ENCODE data around the gene SCD5.

SCD5 gene

DNA sequence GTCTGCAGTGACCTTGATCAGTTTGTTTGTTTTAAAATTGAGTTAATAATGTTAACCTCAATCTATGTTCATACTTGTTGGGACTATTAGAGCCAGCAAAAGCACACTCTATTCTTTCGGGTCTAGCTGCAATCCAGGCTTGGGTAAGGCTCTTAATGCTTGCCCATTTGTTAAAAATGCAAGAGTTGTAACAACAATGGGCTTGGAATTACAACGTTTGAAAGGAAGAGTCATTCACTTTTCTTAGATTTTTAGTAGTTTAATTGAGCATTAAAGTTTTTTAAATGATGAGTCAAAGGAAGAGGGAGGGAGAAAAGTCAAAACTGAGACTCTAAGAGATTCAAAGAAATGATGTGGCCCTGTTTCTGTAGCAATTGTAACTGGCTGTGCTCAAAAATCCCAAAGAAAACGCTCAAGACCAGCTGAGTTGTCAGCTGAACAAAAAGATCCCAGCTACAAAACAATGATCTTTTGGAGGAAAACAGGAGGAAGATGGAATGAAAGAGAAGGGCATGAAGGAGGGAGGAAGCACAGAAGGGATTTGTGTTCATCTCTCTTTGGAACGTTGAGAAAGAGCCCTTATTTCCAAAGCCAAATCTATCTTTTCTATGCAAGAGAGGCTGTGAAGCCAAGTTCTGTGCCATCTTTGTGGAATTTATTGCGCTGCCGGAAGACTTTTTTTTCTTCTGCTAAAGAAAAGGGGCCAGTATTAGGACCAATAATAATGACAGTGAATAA lies 5.5 kb downstream of the SCD5 start:
- DNase-seq: no peak

DNA sequence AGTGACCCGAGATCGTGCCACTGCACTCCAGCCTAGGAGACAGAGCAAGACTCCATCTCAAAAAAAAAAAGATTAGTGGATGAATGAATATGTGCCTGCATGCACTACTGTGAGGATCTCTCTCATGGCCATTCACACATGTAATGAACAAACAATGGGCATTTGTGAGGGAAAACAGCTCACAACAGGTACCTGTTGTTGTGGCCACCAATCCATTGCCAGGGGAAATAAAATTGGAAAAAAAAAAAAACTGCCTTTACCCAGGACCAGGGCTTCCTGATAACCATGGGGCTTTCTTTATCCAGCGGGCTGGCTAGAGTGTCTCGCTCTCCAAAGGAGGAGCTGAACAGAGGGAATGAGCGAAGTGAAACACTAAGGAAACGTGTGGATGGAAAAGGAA lies 7.4 kb downstream of the SCD5 start:
- DNase-seq: no peak

GRCh38 chr4:82790060-82790660 lies 8.4 kb downstream of the SCD5 start:
- no peak for DNase-seq

DNA sequence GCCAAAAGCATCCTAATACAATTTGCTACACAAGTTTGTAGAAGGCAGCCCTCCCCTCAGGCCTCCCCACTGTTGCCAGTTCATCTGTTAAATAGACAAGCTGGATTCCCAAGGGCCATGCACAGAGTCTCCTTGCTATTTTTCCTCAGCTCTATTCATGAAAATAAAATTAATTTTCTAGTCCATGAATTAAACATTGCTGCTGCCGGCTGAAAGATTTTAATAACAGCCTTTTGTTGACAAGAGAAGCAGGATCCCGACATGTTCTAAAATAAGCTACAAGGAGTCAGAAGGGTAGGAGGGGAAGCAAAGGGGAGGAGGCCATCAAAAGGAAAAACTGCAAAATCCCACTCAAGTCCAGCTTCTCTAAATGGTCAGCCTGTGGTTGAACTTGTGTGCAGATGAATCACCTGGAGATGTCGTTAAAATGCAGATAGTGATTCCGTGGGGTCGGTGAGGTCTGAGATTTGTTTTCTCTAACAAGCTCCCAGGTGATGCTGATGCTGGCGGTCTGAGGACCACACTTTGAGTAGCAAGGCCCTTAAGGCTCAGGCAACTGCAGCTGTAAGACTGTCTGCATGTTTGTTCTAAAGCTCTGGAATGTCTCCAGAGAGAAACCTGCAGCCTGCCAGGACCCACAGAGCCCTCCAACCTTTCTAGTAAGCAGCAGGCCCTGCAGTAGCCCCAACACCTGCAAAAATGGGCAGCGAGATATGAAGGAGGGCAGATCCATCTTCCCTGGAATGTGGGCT lies 9.4 kb downstream of the SCD5 start:
- DNase-seq: no peak

DNA sequence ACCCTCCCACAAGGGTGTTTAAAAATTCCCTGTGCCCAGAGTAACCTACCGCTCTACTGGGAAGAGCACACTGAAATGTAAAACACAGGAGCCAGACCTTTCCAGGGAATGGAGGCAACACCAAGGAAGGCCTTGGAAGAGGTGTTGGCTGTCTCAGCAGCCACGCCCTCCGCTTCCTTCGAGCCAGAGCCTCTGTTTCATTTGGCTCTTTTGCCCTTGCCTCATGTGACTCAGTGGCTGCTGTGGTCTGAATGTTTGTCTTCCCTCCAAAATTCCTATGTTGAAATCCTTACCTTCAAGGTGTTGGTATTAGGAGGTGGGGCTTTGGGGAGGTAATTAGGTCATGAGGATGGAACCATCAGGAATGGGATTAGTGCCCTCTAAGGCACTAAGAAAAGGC lies 11.3 kb downstream of the SCD5 start:
- DNase-seq: no peak

DNA sequence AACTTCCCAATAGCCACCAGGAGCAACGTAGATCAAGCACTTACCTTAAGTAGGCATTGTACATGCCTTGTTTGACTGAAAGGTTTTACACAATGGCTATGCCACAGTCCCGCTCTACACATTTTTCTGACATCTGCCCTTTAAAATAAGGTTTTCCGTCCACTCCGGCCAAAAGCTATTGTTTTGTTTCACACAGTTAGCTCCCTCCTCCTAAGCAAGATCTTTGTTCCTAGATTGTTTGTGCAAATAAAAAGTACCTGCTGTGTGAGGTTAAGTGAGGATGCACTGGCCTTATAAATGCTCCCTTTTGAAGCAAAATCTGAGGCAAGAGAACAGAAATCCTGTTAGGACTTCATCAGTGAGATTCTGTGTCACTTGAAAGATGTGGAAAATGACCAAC lies 11.8 kb downstream of the SCD5 start:
- no peak for DNase-seq

- DNase-seq: no peak
Measured at GRCh38 chr4:82785611-82786400, 12.8 kb downstream of the SCD5 start.

GRCh38 chr4:82784681-82785610 lies 13.7 kb downstream of the SCD5 start:
- no peak for DNase-seq

- DNase-seq: no peak
Measured at GRCh38 chr4:82782626-82783345, 15.8 kb downstream of the SCD5 start.

DNA sequence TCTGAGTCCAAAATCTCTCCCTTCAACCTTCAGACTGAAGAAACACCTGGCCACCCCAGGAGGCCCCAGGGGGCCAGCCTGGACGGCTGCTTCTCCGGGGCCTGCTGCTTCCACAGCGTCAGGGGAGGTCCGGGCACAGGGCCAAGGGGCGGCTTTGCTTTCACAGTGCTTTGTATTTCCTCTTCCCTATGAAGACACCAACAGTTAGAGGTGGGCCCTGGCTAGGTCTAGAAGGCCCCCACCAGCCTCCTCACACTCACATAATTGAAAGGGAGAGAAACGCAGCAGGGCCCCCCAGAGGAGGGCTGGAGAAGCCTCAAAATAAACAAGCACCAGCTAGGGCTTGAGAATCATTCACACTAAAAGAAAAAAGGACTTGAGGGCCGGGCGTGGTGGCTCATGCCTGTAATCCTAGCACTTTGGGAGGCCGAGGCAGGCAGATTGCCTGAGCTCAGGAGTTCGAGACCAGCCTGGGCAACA lies 17.8 kb downstream of the SCD5 start:
- no peak for DNase-seq

- no peak for DNase-seq
Measured at GRCh38 chr4:82780170-82780751, 18.3 kb downstream of the SCD5 start.

GRCh38 chr4:82779032-82779431 lies 19.6 kb downstream of the SCD5 start:
- no peak for DNase-seq

GRCh38 chr4:82777857-82778525 lies 20.6 kb downstream of the SCD5 start:
- no peak for DNase-seq

DNA sequence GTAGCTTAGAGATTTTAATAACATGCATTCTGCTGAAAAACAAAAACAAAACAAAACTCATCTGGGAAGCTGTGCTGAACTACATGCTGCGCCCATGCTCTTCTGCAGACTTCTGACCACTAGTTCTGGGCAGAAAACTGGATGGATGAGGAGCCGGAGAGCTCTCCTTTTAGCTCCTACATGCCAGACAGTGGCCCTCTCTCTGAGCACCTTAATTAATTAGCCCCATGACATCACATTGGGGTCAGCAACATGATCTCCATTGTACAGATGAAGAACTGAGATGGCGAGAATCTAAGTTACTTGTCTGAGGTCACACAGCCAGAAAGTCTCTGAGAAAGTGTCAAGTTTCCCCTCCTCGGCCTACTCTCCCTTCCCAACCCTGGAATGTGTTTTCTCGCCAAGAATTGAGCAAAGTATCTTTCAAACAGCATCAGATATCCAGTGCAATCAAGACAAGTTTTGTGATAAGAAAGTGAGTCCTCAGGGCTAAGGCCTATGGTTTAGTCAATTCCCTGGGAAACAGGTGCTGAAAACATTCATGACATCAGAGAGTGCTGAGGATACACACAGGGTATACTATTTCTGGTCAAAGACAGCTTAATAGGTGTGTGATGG lies 21.6 kb downstream of the SCD5 start:
- DNase-seq: no peak

GRCh38 chr4:82775243-82775642 lies 23.4 kb downstream of the SCD5 start:
- no peak for DNase-seq

GRCh38 chr4:82774711-82775171 lies 23.9 kb downstream of the SCD5 start:
- no peak for DNase-seq

GRCh38 chr4:82773057-82773456 lies 25.5 kb downstream of the SCD5 start:
- DNase-seq: no peak

GRCh38 chr4:82770607-82771006 lies 28.0 kb downstream of the SCD5 start:
- no peak for DNase-seq

GRCh38 chr4:82765134-82765533 lies 33.5 kb downstream of the SCD5 start:
- no peak for DNase-seq

DNA sequence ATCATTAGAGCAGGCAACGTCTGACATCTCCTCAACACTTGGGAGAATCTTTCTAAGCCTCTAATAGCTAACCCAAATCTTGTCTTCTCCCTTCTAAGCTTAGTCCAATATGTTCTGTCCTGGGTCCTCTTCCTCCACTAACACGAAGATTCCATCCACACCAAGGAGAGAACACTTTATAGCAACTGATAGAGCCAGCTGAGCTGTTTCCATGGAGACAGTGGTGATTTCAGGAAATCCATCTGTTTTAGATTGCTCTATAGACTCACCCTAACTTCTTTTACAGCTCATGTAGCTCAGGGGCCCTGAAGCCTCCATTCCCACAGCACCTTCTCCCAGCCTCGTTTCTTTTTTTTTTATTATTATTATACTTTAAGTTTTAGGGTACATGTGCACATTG lies 37.4 kb downstream of the SCD5 start:
- DNase-seq: no peak

All from NCI-H526 treated with DMSO at 0.1 percent for 48 hours (cell line).